Measurements from ENCODE around the gene ARVCF.

The ARVCF gene

DNA sequence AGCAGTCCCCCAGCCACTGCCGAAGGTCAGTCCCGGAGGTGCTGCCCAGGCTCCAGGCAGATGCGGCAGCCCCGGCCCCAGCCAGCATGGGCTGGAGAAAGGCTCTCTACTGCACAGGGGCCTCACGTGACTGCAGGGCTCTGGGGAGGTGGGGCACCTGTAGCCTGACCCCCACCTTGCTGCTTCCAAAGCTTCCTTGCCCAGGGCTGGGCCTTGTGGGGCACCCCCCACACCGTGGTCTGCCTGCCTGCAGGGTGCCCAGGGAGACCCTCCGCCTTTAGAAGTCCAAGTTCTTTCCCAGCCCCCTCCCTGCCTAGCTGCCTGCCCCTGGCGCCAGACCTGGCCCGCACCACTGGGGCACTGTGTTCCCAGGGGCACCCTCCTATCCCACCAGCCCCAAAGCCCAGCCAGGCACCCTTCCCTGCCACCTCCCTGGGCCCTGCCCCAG is 46.6 kb downstream of the ARVCF start:
- Histone ChIP-seq H3K79me2 (ENCODE audit: control insufficient read depth, low read length) (no peaks in the 10 kb centered on the region), H3K36me3 (ENCODE audit: control insufficient read depth, low read length) (peaks cover 17% of the 10 kb centered on the region; the same call in 1 of the 2 replicates), H4K20me1 (ENCODE audit: control insufficient read depth, insufficient read depth, low read depth, low read length) (no peaks in the 10 kb centered on the region), H3F3A (ENCODE audit: control insufficient read depth, insufficient read depth) (no peaks in the 10 kb centered on the region), H3K4me3 (ENCODE audit: low read length) (no peak overlapping the region), H3K27ac (ENCODE audit: low read depth, low read length) (no peak overlapping the region), H3K4me2 (ENCODE audit: low read length) (no peak overlapping the region), H3K9me3 (ENCODE audit: control insufficient read depth, insufficient read depth, low read length) (no peaks in the 10 kb centered on the region), H3K27me3 (ENCODE audit: control insufficient read depth, low read length) (no peaks in the 10 kb centered on the region), H3K9me2 (replicated peaks; ENCODE audit: control insufficient read depth, low read length) (no peaks in the 10 kb centered on the region), H3K4me1 (ENCODE audit: control insufficient read depth, low read length) (peaks cover 12% of the 10 kb centered on the region)
- TF ChIP-seq EZH2phosphoT487 (IDR thresholded peaks at IDR 0.05; ENCODE audit: borderline replicate concordance, low read length), result no peak
- TF ChIP-seq, protein P1, sequence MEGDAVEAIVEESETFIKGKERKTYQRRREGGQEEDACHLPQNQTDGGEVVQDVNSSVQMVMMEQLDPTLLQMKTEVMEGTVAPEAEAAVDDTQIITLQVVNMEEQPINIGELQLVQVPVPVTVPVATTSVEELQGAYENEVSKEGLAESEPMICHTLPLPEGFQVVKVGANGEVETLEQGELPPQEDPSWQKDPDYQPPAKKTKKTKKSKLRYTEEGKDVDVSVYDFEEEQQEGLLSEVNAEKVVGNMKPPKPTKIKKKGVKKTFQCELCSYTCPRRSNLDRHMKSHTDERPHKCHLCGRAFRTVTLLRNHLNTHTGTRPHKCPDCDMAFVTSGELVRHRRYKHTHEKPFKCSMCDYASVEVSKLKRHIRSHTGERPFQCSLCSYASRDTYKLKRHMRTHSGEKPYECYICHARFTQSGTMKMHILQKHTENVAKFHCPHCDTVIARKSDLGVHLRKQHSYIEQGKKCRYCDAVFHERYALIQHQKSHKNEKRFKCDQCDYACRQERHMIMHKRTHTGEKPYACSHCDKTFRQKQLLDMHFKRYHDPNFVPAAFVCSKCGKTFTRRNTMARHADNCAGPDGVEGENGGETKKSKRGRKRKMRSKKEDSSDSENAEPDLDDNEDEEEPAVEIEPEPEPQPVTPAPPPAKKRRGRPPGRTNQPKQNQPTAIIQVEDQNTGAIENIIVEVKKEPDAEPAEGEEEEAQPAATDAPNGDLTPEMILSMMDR (IDR thresholded peaks at IDR 0.05; ENCODE audit: low read depth, low read length, poor library complexity, severe bottlenecking), result no peak

DNA sequence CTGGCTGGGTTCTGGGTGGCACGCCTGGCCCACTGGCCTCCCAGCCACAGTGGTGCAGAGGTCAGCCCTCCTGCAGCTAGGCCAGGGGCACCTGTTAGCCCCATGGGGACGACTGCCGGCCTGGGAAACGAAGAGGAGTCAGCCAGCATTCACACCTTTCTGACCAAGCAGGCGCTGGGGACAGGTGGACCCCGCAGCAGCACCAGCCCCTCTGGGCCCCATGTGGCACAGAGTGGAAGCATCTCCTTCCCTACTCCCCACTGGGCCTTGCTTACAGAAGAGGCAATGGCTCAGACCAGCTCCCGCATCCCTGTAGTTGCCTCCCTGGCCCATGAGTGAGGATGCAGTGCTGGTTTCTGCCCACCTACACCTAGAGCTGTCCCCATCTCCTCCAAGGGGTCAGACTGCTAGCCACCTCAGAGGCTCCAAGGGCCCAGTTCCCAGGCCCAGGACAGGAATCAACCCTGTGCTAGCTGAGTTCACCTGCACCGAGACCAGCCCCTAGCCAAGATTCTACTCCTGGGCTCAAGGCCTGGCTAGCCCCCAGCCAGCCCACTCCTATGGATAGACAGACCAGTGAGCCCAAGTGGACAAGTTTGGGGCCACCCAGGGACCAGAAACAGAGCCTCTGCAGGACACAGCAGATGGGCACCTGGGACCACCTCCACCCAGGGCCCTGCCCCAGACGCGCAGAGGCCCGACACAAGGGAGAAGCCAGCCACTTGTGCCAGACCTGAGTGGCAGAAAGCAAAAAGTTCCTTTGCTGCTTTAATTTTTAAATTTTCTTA is 47.3 kb downstream of the ARVCF start:
- Histone ChIP-seq H3K27ac (ENCODE audit: low read depth, low read length) (no peak overlapping the region), H3K36me3 (ENCODE audit: control insufficient read depth, low read length) (peaks cover 17% of the 10 kb centered on the region; the same call in 1 of the 2 replicates), H3K4me1 (ENCODE audit: control insufficient read depth, low read length) (peaks cover 4% of the 10 kb centered on the region)

DNA sequence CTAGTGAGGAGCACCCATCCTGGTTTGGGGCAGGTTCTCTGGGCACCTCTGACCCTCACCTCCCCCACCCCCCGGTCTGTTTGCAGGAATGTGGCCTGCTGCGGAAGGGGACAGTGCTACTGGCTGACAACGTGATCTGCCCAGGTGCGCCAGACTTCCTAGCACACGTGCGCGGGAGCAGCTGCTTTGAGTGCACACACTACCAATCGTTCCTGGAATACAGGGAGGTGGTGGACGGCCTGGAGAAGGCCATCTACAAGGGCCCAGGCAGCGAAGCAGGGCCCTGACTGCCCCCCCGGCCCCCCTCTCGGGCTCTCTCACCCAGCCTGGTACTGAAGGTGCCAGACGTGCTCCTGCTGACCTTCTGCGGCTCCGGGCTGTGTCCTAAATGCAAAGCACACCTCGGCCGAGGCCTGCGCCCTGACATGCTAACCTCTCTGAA is 48.2 kb downstream of the ARVCF start:
- Histone ChIP-seq H3K79me2 (ENCODE audit: control insufficient read depth, low read length) (no peaks in the 10 kb centered on the region), H3K4me2 (ENCODE audit: low read length) (no peak overlapping the region), H3K4me3 (ENCODE audit: low read length) (no peak overlapping the region), H3K27me3 (ENCODE audit: control insufficient read depth, low read length) (no peaks in the 10 kb centered on the region), H3K36me3 (ENCODE audit: control insufficient read depth, low read length) (peaks cover 25% of the 10 kb centered on the region; the same call in 1 of the 2 replicates), H3K27ac (ENCODE audit: low read depth, low read length) (no peak overlapping the region), H4K20me1 (ENCODE audit: control insufficient read depth, insufficient read depth, low read depth, low read length) (no peaks in the 10 kb centered on the region), H3K9me3 (ENCODE audit: control insufficient read depth, insufficient read depth, low read length) (no peaks in the 10 kb centered on the region), H3K4me1 (ENCODE audit: control insufficient read depth, low read length) (no peaks in the 10 kb centered on the region), H3K9me2 (replicated peaks; ENCODE audit: control insufficient read depth, low read length) (no peaks in the 10 kb centered on the region), H3F3A (ENCODE audit: control insufficient read depth, insufficient read depth) (no peaks in the 10 kb centered on the region)
- TF ChIP-seq, protein P1 (IDR thresholded peaks at IDR 0.05; ENCODE audit: low read depth, low read length, poor library complexity, severe bottlenecking), result no peak
- no peak for TF ChIP-seq EZH2phosphoT487 (IDR thresholded peaks at IDR 0.05; ENCODE audit: borderline replicate concordance, low read length)

More for the DNA sequence above, 47.3 kb downstream of the ARVCF start:
- H3K79me2 ChIP-seq (ENCODE audit: control insufficient read depth, low read length), result no peaks in the 10 kb centered on the region
- no peak overlapping the region for H3K4me2 ChIP-seq (ENCODE audit: low read length)
- no peaks in the 10 kb centered on the region for H3K27me3 ChIP-seq (ENCODE audit: control insufficient read depth, low read length)
- H4K20me1 ChIP-seq (ENCODE audit: control insufficient read depth, insufficient read depth, low read depth, low read length), result no peaks in the 10 kb centered on the region
- no peaks in the 10 kb centered on the region for H3F3A ChIP-seq (ENCODE audit: control insufficient read depth, insufficient read depth)
- TF ChIP-seq, protein P1 (IDR thresholded peaks at IDR 0.05; ENCODE audit: low read depth, low read length, poor library complexity, severe bottlenecking), result no peak
- no peak for TF ChIP-seq EZH2phosphoT487 (IDR thresholded peaks at IDR 0.05; ENCODE audit: borderline replicate concordance, low read length)
- no peaks in the 10 kb centered on the region for H3K9me2 ChIP-seq (replicated peaks; ENCODE audit: control insufficient read depth, low read length)
- no peaks in the 10 kb centered on the region for H3K9me3 ChIP-seq (ENCODE audit: control insufficient read depth, insufficient read depth, low read length)
- H3K4me3 ChIP-seq (ENCODE audit: low read length), result no peak overlapping the region
